Memory B cell (primary cell): ENCODE results near the gene SERPINA6.

Source experiments
- ATAC-seq: fragments of 150-1000 bp; cut with Tn5 transposase; 2 replicates; pipeline ENCODE4 v1.10.0; 2021; ENCODE audit warnings: low read depth, mild to moderate bottlenecking, moderate library complexity
- DNase-seq, 2 donors: peaks; one replicate each; pipeline ENCODE4 v3.0.0; 2022; ENCODE audit warnings: low spot score in 2 of 2
- H3K27ac Mint-ChIP-seq: one replicate; pipeline ENCODE4 v1.8.0; 2022; ENCODE audit warnings: mild to moderate bottlenecking, moderate library complexity, mixed read lengths
- H3K27me3 Mint-ChIP-seq: one replicate; pipeline ENCODE4 v1.8.0; 2022; ENCODE audit warnings: mixed read lengths
- H3K36me3 Mint-ChIP-seq: one replicate; pipeline ENCODE4 v1.8.0; 2022; ENCODE audit warnings: mild to moderate bottlenecking, mixed read lengths
- H3K4me1 Mint-ChIP-seq: one replicate; pipeline ENCODE4 v1.8.0; 2022; ENCODE audit warnings: mixed read lengths
- H3K4me3 Mint-ChIP-seq: one replicate; pipeline ENCODE4 v1.8.0; 2022; ENCODE audit warnings: mild to moderate bottlenecking, moderate library complexity, mixed read lengths
- H3K9me3 Mint-ChIP-seq: one replicate; pipeline ENCODE4 v1.8.0; 2022; ENCODE audit warnings: mixed read lengths

Gene SERPINA6

GRCh38 chr14:94344389-94344788 lies 21.3 kb upstream of the SERPINA6 start:
- no peak overlapping the region for H3K4me3 Mint-ChIP-seq
- H3K27ac Mint-ChIP-seq, result peak overlapping the region; percentile 93
- ATAC-seq (no peak), DNase-seq (no peak)
- peaks cover 12% of the 10 kb centered on the region for H3K27me3 Mint-ChIP-seq
- peaks cover 16% of the 10 kb centered on the region for H3K4me1 Mint-ChIP-seq
- peaks cover 2% of the 10 kb centered on the region for H3K36me3 Mint-ChIP-seq
- H3K9me3 Mint-ChIP-seq, result peaks cover 9% of the 10 kb centered on the region

GRCh38 chr14:94343238-94344005 lies 20.3 kb upstream of the SERPINA6 start:
- Mint-ChIP-seq H3K27ac (peak overlapping the region; percentile 93), H3K27me3 (peaks cover 12% of the 10 kb centered on the region), H3K4me3 (no peak overlapping the region), H3K36me3 (peaks cover 2% of the 10 kb centered on the region), H3K4me1 (peaks cover 16% of the 10 kb centered on the region), H3K9me3 (peaks cover 7% of the 10 kb centered on the region)
- DNase-seq, result no peak
- no peak for ATAC-seq

GRCh38 chr14:94342334-94342934 lies 19.3 kb upstream of the SERPINA6 start:
- H3K4me1 Mint-ChIP-seq, result peaks cover 16% of the 10 kb centered on the region
- H3K27me3 Mint-ChIP-seq, result peaks cover 12% of the 10 kb centered on the region
- H3K27ac Mint-ChIP-seq, result peak overlapping the region; percentile 20
- ATAC-seq (no peak), DNase-seq (no peak)
- H3K36me3 Mint-ChIP-seq, result peaks cover 2% of the 10 kb centered on the region
- H3K4me3 Mint-ChIP-seq, result no peak overlapping the region
- peaks cover 7% of the 10 kb centered on the region for H3K9me3 Mint-ChIP-seq

- peaks cover 16% of the 10 kb centered on the region for H3K4me1 Mint-ChIP-seq
- peaks cover 7% of the 10 kb centered on the region for H3K9me3 Mint-ChIP-seq
- no peak for ATAC-seq
- peaks cover 12% of the 10 kb centered on the region for H3K27me3 Mint-ChIP-seq
- peaks cover 2% of the 10 kb centered on the region for H3K36me3 Mint-ChIP-seq
- no peak for DNase-seq
- H3K27ac Mint-ChIP-seq, result peak overlapping the region; percentile 20
- H3K4me3 Mint-ChIP-seq, result no peak overlapping the region
These were observed 18.7 kb upstream of the SERPINA6 start for GRCh38 chr14:94341656-94342333.

GRCh38 chr14:94340533-94340932 lies 17.4 kb upstream of the SERPINA6 start:
- no peak for ATAC-seq
- Mint-ChIP-seq H3K27me3 (peaks cover 12% of the 10 kb centered on the region), H3K27ac (peak overlapping the region; percentile 5), H3K9me3 (peaks cover 9% of the 10 kb centered on the region), H3K4me1 (peaks cover 11% of the 10 kb centered on the region), H3K4me3 (no peak overlapping the region), H3K36me3 (peaks cover 2% of the 10 kb centered on the region)
- no peak for DNase-seq

GRCh38 chr14:94338023-94338422 lies 14.9 kb upstream of the SERPINA6 start:
- Mint-ChIP-seq H3K36me3 (peaks cover 2% of the 10 kb centered on the region), H3K4me3 (no peak overlapping the region), H3K4me1 (peaks cover 6% of the 10 kb centered on the region), H3K27me3 (peaks cover 12% of the 10 kb centered on the region), H3K9me3 (peaks cover 9% of the 10 kb centered on the region), H3K27ac (no peak overlapping the region)
- ATAC-seq, result no peak
- DNase-seq, result no peak

- H3K27ac Mint-ChIP-seq, result no peak overlapping the region
- peaks cover 9% of the 10 kb centered on the region for H3K9me3 Mint-ChIP-seq
- DNase-seq (no peak), ATAC-seq (no peak)
- no peak overlapping the region for H3K4me3 Mint-ChIP-seq
- H3K4me1 Mint-ChIP-seq, result peaks cover 6% of the 10 kb centered on the region
- H3K36me3 Mint-ChIP-seq, result peaks cover 2% of the 10 kb centered on the region
- H3K27me3 Mint-ChIP-seq, result peaks cover 14% of the 10 kb centered on the region
These were observed 14.1 kb upstream of the SERPINA6 start for GRCh38 chr14:94337274-94337673.

- H3K4me3 Mint-ChIP-seq, result no peak overlapping the region
- H3K27me3 Mint-ChIP-seq, result peaks cover 2% of the 10 kb centered on the region
- H3K4me1 Mint-ChIP-seq, result no peaks in the 10 kb centered on the region
- H3K9me3 Mint-ChIP-seq, result peaks cover 2% of the 10 kb centered on the region
- DNase-seq (no peak), ATAC-seq (no peak)
- no peak overlapping the region for H3K27ac Mint-ChIP-seq
- no peaks in the 10 kb centered on the region for H3K36me3 Mint-ChIP-seq
These were observed 11.7 kb upstream of the SERPINA6 start for GRCh38 chr14:94334872-94335271.

GRCh38 chr14:94332587-94332986 lies 9.5 kb upstream of the SERPINA6 start:
- no peak overlapping the region for H3K27ac Mint-ChIP-seq
- ATAC-seq (no peak), DNase-seq (no peak)
- H3K27me3 Mint-ChIP-seq, result peaks cover 2% of the 10 kb centered on the region
- H3K9me3 Mint-ChIP-seq, result peaks cover 2% of the 10 kb centered on the region
- no peaks in the 10 kb centered on the region for H3K36me3 Mint-ChIP-seq
- H3K4me1 Mint-ChIP-seq, result no peaks in the 10 kb centered on the region
- no peak overlapping the region for H3K4me3 Mint-ChIP-seq

- H3K27me3 Mint-ChIP-seq, result peaks cover 2% of the 10 kb centered on the region
- no peaks in the 10 kb centered on the region for H3K36me3 Mint-ChIP-seq
- no peak overlapping the region for H3K27ac Mint-ChIP-seq
- H3K4me3 Mint-ChIP-seq, result no peak overlapping the region
- DNase-seq (no peak), ATAC-seq (no peak)
- H3K4me1 Mint-ChIP-seq, result no peaks in the 10 kb centered on the region
- peaks cover 2% of the 10 kb centered on the region for H3K9me3 Mint-ChIP-seq
These were observed 9.0 kb upstream of the SERPINA6 start for GRCh38 chr14:94332063-94332583.

- Mint-ChIP-seq H3K9me3 (peaks cover 2% of the 10 kb centered on the region), H3K4me1 (no peaks in the 10 kb centered on the region), H3K27me3 (peaks cover 2% of the 10 kb centered on the region), H3K36me3 (no peaks in the 10 kb centered on the region), H3K27ac (no peak overlapping the region), H3K4me3 (no peak overlapping the region)
- DNase-seq (no peak), ATAC-seq (no peak)
These were observed 8.3 kb upstream of the SERPINA6 start for GRCh38 chr14:94331462-94331861.

- no peak for DNase-seq
- no peak for ATAC-seq
- Mint-ChIP-seq H3K9me3 (no peaks in the 10 kb centered on the region), H3K27ac (no peak overlapping the region), H3K4me3 (no peak overlapping the region), H3K36me3 (no peaks in the 10 kb centered on the region), H3K27me3 (peaks cover 2% of the 10 kb centered on the region), H3K4me1 (no peaks in the 10 kb centered on the region)
These were observed 7.7 kb upstream of the SERPINA6 start for GRCh38 chr14:94330857-94331256.

- Mint-ChIP-seq H3K27ac (no peak overlapping the region), H3K27me3 (peaks cover 2% of the 10 kb centered on the region)
These were observed 7.3 kb upstream of the SERPINA6 start for GRCh38 chr14:94330432-94330831.

GRCh38 chr14:94329857-94330256 lies 6.7 kb upstream of the SERPINA6 start:
- no peaks in the 10 kb centered on the region for H3K4me1 Mint-ChIP-seq
- H3K4me3 Mint-ChIP-seq, result no peak overlapping the region
- DNase-seq, result no peak
- no peak overlapping the region for H3K27ac Mint-ChIP-seq
- peaks cover 2% of the 10 kb centered on the region for H3K27me3 Mint-ChIP-seq
- no peaks in the 10 kb centered on the region for H3K9me3 Mint-ChIP-seq
- ATAC-seq, result no peak
- no peaks in the 10 kb centered on the region for H3K36me3 Mint-ChIP-seq

More at GRCh38 chr14:94330432-94330831, 7.3 kb upstream of the SERPINA6 start:
- no peak for DNase-seq
- ATAC-seq, result no peak
- H3K9me3 Mint-ChIP-seq, result no peaks in the 10 kb centered on the region
- no peak overlapping the region for H3K4me3 Mint-ChIP-seq
- H3K4me1 Mint-ChIP-seq, result no peaks in the 10 kb centered on the region
- H3K36me3 Mint-ChIP-seq, result no peaks in the 10 kb centered on the region
